NCI-H1694 (cell line): ENCODE results near the gene ST3GAL5.

Experiments used
- DNase-seq: peaks from one replicate; lab custom pipeline; 2025; lab: John Stamatoyannopoulos, UW

The ST3GAL5 gene

GRCh38 chr2:85790032-85790431 is 98.8 kb downstream of the ST3GAL5 start:
- no peak for DNase-seq

GRCh38 chr2:85789271-85789670 is 99.5 kb downstream of the ST3GAL5 start:
- DNase-seq, result no peak

GRCh38 chr2:85788603-85789002 is 100.2 kb downstream of the ST3GAL5 start:
- DNase-seq, result no peak

GRCh38 chr2:85787981-85788340 is 100.8 kb downstream of the ST3GAL5 start:
- no peak for DNase-seq

- no peak for DNase-seq
These were observed 101.4 kb downstream of the ST3GAL5 start for GRCh38 chr2:85787282-85787980.
